GM18502 (cell line): ENCODE measurements around the gene CENPVL1.
A peak's percentile ranks its signal among the peaks of the same experiment; 100 is the strongest.
"Not testable (repeated sequence)": the region's sequence is repeated elsewhere in the genome, so short reads cannot be mapped to it uniquely, and the experiment has no call there.

ENCODE experiments used
- ATAC-seq: cut with Tn5 transposase; IDR thresholded peaks from one replicate; pipeline ENCODE4 v1.9.1; 2021; ENCODE audit warnings: mild to moderate bottlenecking; ENCODE audit not compliant: unreplicated experiment, poor library complexity

The CENPVL1 gene

DNA sequence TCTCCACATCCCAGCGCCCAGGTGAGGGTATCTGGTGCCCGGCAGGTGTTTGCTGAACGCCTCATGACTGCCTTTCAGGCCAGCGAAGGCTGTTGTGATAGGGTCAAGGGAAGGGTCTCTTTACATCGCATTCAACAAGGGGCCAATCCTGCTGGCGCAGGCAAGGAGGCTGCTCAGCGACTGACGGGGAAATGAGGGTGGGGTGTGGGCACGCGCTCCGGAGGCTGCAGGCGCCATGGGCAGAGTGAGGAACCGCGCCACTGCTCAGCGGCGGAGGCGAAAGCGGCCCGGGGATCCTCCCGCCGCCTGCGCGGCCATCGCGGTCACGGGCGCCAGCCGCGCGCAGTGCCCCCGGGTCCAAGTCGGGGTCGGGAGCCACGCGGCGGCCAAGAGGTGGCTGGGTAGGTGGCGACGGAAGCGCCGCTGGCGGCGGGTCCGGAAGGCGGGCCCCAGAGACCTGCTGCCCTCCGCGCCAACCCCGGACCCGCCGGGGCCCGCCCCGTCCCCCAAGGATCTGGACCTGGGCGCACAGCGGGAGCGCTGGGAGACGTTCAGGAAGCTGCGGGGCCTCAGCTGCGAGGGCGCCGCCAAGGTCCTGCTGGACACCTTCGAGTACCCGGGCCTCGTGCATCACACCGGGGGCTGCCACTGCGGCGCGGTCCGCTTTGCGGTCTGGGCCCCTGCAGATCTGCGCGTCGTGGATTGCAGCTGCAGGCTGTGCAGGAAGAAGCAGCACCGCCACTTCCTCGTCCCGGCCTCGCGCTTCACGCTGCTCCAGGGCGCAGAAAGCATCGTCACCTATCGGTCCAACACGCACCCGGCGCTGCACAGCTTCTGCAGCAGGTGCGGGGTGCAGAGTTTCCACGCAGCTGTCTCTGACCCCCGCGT lies at the start of gene CENPVL1:
TSS of gene CENPVL1 (plus strand) at position 236 of the 888 bp plus-strand sequence. CDS start at position 236, 0 bp downstream.
- not testable (repeated sequence) for ATAC-seq

DNA sequence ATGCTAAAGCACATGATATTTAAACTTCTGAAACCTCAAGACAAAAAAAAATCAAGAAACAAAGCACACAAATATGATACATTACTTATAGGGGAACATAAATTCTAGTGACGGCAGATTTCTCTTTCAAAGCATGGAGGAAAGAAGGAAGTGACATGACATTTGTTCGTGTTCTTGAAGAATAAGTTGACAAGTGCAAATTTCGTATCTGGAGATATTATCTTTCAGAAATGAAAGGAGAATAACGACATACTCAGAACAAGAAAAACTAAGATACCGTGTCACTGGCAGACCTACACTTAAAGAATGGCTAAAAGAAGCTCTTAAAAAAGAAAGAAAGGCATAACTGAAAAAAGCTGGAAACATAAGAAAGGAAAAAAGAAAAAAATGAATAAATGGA lies 44.3 kb upstream of the CENPVL1 start:
- no peak for ATAC-seq

GRCh38 chrX:51679689-51680433 lies 30.5 kb upstream of the CENPVL1 start:
- not testable (repeated sequence) for ATAC-seq

DNA sequence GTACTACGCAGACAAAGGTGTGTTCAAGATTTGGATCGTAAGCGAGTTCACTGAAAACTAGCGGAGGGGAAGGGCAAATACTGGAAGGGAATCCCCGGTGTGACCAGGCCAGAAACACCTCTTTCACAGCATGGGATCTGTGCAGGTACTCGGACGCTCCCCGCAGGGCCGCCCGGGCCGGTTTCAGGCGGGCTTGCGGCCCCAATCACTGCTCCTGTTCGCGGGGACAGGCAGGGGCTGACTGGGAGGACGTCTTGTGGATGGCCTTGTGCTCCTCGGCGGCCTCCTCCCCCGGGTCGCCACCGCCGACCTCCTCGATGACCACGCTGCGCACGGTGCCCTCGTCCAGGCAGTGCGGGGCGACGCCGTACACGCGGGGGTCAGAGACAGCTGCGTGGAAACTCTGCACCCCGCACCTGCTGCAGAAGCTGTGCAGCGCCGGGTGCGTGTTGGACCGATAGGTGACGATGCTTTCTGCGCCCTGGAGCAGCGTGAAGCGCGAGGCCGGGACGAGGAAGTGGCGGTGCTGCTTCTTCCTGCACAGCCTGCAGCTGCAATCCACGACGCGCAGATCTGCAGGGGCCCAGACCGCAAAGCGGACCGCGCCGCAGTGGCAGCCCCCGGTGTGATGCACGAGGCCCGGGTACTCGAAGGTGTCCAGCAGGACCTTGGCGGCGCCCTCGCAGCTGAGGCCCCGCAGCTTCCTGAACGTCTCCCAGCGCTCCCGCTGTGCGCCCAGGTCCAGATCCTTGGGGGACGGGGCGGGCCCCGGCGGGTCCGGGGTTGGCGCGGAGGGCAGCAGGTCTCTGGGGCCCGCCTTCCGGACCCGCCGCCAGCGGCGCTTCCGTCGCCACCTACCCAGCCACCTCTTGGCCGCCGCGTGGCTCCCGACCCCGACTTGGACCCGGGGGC lies 28.2 kb upstream of the CENPVL1 start:
- ATAC-seq, result not testable (repeated sequence)

- not testable (repeated sequence) for ATAC-seq
These were observed 27.6 kb upstream of the CENPVL1 start, which contains the start of gene CENPVL2 for GRCh38 chrX:51682720-51683062. TSS of gene CENPVL2 (minus strand) at chrX:51682831. CDS start at chrX:51682831, 0 bp downstream.

DNA sequence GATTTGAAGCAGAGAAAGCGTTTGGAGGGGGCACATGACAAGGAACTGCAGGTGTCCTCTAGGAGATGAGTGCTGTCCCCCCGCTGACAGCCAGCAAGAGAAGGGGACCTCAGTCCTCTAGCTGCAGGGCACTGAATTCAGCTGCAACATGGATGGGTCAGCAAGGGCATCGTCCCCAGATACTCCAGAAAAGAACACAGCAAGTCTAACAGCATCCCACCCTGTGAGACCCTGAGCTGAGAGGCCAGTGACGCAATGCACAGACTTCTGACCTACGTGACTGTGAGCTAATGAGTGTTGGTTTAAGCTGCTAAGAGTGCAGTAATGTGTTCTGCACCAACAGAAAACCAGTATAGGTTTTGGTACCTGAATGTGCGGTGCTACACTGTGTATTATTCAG lies 16.1 kb upstream of the CENPVL1 start:
- no peak for ATAC-seq

DNA sequence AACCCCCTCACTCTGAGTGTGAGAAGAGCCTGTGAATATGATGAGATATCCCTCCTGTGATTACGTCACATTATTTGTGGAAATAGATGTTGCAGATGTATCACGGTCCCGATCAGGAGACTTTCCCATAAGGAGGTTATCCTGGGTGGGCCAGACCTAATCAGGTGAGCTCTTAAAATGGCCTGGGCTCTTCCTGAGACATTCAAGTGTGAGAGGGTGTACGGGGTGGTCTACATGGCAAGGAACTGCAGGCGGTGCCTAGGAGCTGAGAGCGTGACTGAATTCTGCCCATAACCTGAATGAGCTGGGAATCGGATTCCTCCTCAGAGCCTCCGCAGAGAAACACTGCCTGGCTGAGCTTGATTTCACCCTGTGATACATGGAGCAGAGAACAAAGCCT lies 12.9 kb upstream of the CENPVL1 start:
- ATAC-seq, result no peak

GRCh38 chrX:51712943-51713647 lies 2.8 kb downstream of the CENPVL1 start:
- not testable (repeated sequence) for ATAC-seq

DNA sequence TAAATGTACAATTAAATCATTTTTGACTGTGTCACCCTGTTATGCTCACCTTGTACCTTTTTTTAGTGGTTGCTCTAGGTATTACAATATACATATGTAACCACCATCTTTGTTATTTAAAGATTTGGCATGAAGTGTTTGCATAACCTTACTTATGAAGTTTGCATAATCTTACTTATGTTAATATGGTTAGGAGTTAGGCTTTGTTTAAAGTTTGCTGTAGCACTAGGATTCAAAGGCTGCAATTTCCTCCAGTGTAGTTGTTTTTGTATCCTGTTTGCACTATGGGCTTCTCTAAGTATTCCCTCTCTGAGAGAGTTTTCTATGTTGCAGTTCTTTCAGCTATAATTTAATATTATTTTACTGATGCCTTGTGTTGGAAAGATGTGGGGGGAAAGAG lies 17.9 kb downstream of the CENPVL1 start:
- no peak for ATAC-seq

GRCh38 chrX:51737091-51737490 lies 26.8 kb downstream of the CENPVL1 start:
- ATAC-seq, result no peak

- ATAC-seq, result no peak
These were observed 32.3 kb downstream of the CENPVL1 start for GRCh38 chrX:51742586-51742985.

DNA sequence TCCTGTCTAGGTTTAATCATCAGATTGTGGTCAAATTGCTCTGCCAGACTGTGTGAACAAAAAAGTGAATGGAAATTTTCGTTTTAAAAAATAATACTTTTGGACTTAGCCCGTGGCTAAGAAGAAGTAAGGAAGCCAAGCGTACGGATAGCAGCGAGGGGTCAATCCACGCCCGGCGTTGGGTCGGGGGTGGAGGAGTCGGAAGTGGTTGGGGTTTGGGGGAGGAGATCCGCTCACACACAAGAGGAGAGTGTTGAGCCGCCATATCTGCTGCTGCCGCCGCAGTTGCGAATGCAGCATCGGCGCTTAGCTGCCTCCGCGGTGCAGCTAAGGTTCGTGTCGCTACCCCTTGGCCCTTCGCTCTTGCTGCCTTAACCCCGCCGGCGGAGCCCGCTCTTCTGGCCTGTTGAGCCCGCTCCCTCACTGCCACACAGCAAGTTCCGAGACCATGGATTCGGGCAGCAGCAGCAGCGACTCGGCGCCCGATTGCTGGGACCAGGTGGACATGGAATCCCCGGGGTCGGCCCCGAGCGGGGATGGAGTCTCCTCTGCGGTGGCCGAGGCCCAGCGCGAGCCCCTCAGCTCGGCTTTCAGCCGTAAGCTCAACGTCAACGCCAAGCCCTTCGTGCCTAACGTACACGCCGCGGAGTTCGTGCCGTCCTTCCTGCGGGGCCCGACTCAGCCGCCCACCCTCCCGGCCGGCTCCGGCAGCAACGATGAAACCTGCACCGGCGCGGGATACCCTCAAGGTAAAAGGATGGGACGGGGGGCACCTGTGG lies 33.1 kb downstream of the CENPVL1 start, which contains the start of gene GSPT2:
TSS of gene GSPT2 (plus strand) at position 264 of the 779 bp plus-strand sequence. CDS start at position 449, 185 bp downstream.
- ATAC-seq, result peak; percentile 96

DNA sequence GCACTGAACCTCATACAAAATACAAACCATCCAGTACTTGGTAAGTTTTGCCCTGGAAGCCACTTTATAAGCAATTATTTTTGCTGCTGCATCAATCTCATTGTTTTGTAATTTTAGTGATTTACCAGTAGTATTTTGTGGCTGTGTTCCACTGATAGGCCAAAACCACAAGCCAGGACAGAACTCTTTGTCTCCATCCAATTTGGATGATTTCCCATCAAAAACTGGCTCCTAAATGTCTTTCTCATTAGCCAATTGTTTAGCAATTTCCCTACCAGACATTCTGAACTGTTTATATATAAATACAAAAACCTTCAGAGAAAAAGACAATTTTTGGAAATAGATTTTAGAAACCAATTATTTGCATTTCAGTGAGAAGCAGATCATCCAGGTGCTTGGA lies 37.4 kb downstream of the CENPVL1 start:
- no peak for ATAC-seq

- no peak for ATAC-seq
These were observed 48.9 kb downstream of the CENPVL1 start for GRCh38 chrX:51759055-51759839.

- ATAC-seq, result no peak
These were observed 50.3 kb downstream of the CENPVL1 start for GRCh38 chrX:51760657-51761056.
